Osteoblast (primary cell): ENCODE results near the gene DEUP1. TPM values are rescaled to one million over a fixed set of nuclear protein-coding genes. Genes with fewer than 3 reads are reported as not detected.
"Not testable (repeated sequence)": the region's sequence is repeated elsewhere in the genome, so short reads cannot be mapped to it uniquely, and the experiment has no call there.

Experiments
- DNase-seq: peaks from one replicate; pipeline ENCODE4 v3.0.0; 2011; ENCODE audit warnings: low spot score, mixed read lengths; ENCODE audit not compliant: insufficient read length; ENCODE audit errors: missing footprints
- H2AFZ ChIP-seq: 2 replicates; pipeline ENCODE4 v1.6.0; 2011; ENCODE audit warnings: mild to moderate bottlenecking, low read length
- H3K27ac ChIP-seq: 2 replicates; pipeline ENCODE4 v1.5.1; 2011; ENCODE audit warnings: mild to moderate bottlenecking, low read depth, low read length, moderate library complexity
- H3K27me3 ChIP-seq: 2 replicates; pipeline ENCODE4 v1.6.0; 2012; ENCODE audit warnings: mild to moderate bottlenecking, control low read depth, inconsistent platforms, low read length, moderate library complexity; ENCODE audit not compliant: insufficient read depth
- H3K36me3 ChIP-seq: 2 replicates; pipeline ENCODE4 v1.5.1; 2011; ENCODE audit warnings: mild to moderate bottlenecking, low read length, control low read depth, moderate library complexity; ENCODE audit not compliant: insufficient read depth
- H3K4me1 ChIP-seq: 2 replicates; pipeline ENCODE4 v1.5.1; 2011; ENCODE audit warnings: mild to moderate bottlenecking, low read length, control low read depth, moderate library complexity; ENCODE audit not compliant: insufficient read depth
- H3K4me2 ChIP-seq: 2 replicates; pipeline ENCODE4 v1.6.0; 2011; ENCODE audit warnings: mild to moderate bottlenecking, low read length; ENCODE audit not compliant: insufficient read depth
- H3K4me3 ChIP-seq: fragments of 200-600 bp; sonication (generic); 3 replicates; pipeline ENCODE4 v1.5.1; 2012; ENCODE audit warnings: mild to moderate bottlenecking, low read length, inconsistent platforms; ENCODE audit not compliant: insufficient read depth
- H3K79me2 ChIP-seq: 2 replicates; pipeline ENCODE4 v1.6.0; 2012; ENCODE audit warnings: mild to moderate bottlenecking, low read length, control low read depth, inconsistent platforms; ENCODE audit not compliant: insufficient read depth
- H3K9me3 ChIP-seq: 2 replicates; pipeline ENCODE4 v1.5.1; 2011; ENCODE audit warnings: low read depth, low read length, control low read depth
- H4K20me1 ChIP-seq: 2 replicates; pipeline ENCODE4 v1.6.0; 2012; ENCODE audit warnings: mild to moderate bottlenecking, low read length, control low read depth; ENCODE audit not compliant: insufficient read depth
- total RNA-seq: library from RNA; depleted of rRNA; stranded (reverse); fragments of >200 nt; gene quantifications from 2 replicates; pipeline ENCODE4 v1.2.3, GENCODE V29; 2012
- TF ChIP-seq, protein P1 (sequence below): IDR thresholded peaks from 2 replicates; pipeline ENCODE4 v1.5.1; 2011; ENCODE audit warnings: mild to moderate bottlenecking, low read depth, low read length, moderate library complexity; ENCODE audit errors: extremely low read depth

The DEUP1 gene
- total RNA-seq, 1 donor = under 0.01 TPM

DNA sequence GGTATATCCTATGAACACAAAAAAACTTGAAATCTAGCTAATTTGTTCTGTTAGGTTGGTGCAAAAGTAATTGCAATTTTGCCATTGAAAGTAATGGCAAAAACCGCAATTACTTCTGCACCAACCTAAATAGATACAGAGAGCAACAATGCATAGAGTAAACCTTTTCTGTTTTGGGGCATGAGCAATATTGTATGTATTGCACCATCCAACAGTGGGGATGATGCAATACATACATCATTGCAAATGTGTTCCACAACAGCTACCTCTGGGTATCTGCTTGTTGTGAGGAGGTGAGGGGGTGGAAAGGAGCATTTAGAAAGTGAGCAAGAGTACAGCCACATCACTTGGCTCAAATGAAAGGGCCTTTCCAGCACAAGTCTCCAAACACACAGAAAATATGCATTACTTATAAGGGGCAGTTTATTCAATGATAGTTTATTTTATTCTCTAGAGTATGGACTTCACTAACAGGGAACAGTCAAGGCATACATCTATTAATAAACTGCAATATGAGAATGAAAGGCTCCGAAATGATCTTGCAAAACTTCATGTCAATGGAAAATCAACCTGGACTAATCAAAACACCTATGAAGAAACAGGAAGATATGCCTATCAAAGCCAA lies 77.3 kb downstream of the DEUP1 start:
- no peaks in the 10 kb centered on the region for H3K9me3 ChIP-seq
- H3K4me1 ChIP-seq = no peaks in the 10 kb centered on the region
- no peaks in the 10 kb centered on the region for H3K27me3 ChIP-seq
- no peak overlapping the region for H3K27ac ChIP-seq
- TF ChIP-seq, protein P1, sequence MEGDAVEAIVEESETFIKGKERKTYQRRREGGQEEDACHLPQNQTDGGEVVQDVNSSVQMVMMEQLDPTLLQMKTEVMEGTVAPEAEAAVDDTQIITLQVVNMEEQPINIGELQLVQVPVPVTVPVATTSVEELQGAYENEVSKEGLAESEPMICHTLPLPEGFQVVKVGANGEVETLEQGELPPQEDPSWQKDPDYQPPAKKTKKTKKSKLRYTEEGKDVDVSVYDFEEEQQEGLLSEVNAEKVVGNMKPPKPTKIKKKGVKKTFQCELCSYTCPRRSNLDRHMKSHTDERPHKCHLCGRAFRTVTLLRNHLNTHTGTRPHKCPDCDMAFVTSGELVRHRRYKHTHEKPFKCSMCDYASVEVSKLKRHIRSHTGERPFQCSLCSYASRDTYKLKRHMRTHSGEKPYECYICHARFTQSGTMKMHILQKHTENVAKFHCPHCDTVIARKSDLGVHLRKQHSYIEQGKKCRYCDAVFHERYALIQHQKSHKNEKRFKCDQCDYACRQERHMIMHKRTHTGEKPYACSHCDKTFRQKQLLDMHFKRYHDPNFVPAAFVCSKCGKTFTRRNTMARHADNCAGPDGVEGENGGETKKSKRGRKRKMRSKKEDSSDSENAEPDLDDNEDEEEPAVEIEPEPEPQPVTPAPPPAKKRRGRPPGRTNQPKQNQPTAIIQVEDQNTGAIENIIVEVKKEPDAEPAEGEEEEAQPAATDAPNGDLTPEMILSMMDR = no peak
- no peaks in the 10 kb centered on the region for H4K20me1 ChIP-seq
- no peak overlapping the region for H2AFZ ChIP-seq
- no peak overlapping the region for H3K4me3 ChIP-seq
- H3K4me2 ChIP-seq = no peak overlapping the region
- H3K79me2 ChIP-seq = no peaks in the 10 kb centered on the region
- no peak for DNase-seq
- no peaks in the 10 kb centered on the region for H3K36me3 ChIP-seq

DNA sequence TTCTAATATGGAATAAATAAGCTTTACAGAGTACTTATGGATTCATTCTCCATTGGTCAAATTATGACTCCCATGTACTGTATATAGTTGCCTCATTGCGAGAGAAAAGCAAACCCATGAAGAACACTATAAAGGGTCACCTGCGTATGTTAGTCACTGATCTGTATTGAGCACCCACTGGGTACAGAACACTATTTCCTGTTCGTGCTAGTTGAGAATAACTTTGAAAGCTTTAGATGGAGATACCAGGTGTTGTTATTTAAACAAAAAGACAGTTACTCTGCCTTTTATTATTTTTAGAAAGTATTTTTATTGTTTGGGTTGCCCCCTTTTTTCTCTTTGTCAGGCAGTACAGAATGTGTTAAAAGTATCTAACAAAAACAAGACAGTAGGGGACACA lies 79.9 kb downstream of the DEUP1 start:
- H2AFZ ChIP-seq = no peak overlapping the region
- H3K27ac ChIP-seq = no peak overlapping the region
- TF ChIP-seq, protein P1 = no peak
- H3K27me3 ChIP-seq = no peaks in the 10 kb centered on the region
- no peak overlapping the region for H3K4me2 ChIP-seq
- no peaks in the 10 kb centered on the region for H3K36me3 ChIP-seq
- no peaks in the 10 kb centered on the region for H3K9me3 ChIP-seq
- H3K4me1 ChIP-seq = no peaks in the 10 kb centered on the region
- H3K79me2 ChIP-seq = no peaks in the 10 kb centered on the region
- DNase-seq = no peak
- no peaks in the 10 kb centered on the region for H4K20me1 ChIP-seq
- H3K4me3 ChIP-seq = no peak overlapping the region

DNA sequence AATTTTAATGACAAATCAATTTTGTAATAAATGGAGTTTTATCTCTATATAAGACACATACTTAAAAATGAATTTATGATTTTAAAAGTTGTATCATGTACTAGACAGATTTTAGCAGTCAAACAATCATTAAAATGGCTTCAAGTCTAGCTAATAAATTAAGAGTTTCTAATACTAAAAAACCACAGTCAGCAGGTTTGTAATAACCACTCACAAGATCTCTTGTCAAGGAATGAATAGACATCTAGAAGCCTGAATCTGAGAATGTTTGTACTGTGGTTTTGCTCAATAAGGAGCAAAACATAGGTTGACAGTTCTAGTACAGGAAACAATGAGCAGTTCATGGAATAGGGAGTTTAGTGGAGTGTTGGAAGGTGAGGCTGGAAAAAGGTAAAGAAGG lies 81.2 kb downstream of the DEUP1 start:
- TF ChIP-seq, protein P1 = no peak
- H3K9me3 ChIP-seq = no peaks in the 10 kb centered on the region
- no peaks in the 10 kb centered on the region for H3K27me3 ChIP-seq
- no peaks in the 10 kb centered on the region for H4K20me1 ChIP-seq
- no peak overlapping the region for H3K4me2 ChIP-seq
- no peak overlapping the region for H3K4me3 ChIP-seq
- no peaks in the 10 kb centered on the region for H3K4me1 ChIP-seq
- no peaks in the 10 kb centered on the region for H3K79me2 ChIP-seq
- H2AFZ ChIP-seq = no peak overlapping the region
- no peak for DNase-seq
- no peak overlapping the region for H3K27ac ChIP-seq
- no peaks in the 10 kb centered on the region for H3K36me3 ChIP-seq

DNA sequence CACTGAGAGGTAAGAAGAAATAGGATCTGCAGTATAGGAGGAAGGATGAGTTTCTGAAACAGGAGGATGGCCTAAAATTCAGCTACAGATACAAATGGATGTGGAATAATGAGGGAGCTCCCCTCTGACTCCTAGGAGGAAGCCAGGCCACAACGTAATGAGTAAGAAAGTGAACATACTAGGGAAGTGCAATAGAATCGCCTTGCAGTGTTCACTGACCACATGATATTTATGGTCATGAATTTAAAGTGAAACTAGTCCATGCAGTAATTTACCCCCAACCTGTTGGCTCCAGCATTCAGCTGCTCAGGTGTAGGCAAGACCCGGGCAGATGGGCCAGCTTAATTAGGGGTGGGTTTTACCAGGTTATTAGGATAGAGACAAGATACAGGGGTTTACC lies 101.7 kb downstream of the DEUP1 start:
- no peaks in the 10 kb centered on the region for H3K4me1 ChIP-seq
- H4K20me1 ChIP-seq = no peaks in the 10 kb centered on the region
- no peaks in the 10 kb centered on the region for H3K27me3 ChIP-seq
- no peak overlapping the region for H3K27ac ChIP-seq
- H3K4me2 ChIP-seq = no peak overlapping the region
- no peaks in the 10 kb centered on the region for H3K9me3 ChIP-seq
- no peak overlapping the region for H2AFZ ChIP-seq
- DNase-seq = no peak
- H3K36me3 ChIP-seq = no peaks in the 10 kb centered on the region
- no peaks in the 10 kb centered on the region for H3K79me2 ChIP-seq
- no peak overlapping the region for H3K4me3 ChIP-seq
- TF ChIP-seq, protein P1 = no peak

DNA sequence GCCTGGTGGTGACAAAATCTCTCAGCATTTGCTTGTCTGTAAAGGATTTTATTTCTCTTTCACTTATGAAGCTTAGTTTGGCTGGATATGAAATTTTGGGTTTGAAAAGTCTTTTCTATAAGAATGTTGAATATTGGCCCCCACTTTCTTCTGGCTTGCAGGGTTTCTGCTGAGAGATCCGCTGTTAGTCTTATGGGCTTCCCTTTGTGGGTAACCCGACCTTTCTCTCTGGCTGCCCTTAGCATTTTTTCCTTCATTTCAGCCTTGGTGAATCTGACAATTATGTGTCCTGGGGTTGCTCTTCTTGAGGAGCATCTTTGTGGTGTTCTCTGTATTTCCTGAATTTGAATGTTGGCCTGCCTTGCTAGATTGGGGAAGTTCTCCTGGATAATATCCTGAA lies 112.7 kb downstream of the DEUP1 start:
- not testable (repeated sequence) for DNase-seq, H3K4me2 ChIP-seq, H3K27ac ChIP-seq, H3K9me3 ChIP-seq, H3K79me2 ChIP-seq, H3K27me3 ChIP-seq, H4K20me1 ChIP-seq, H2AFZ ChIP-seq, H3K4me1 ChIP-seq, H3K36me3 ChIP-seq, H3K4me3 ChIP-seq
